ENCODE measurements around the gene P2RX6.

DNA sequence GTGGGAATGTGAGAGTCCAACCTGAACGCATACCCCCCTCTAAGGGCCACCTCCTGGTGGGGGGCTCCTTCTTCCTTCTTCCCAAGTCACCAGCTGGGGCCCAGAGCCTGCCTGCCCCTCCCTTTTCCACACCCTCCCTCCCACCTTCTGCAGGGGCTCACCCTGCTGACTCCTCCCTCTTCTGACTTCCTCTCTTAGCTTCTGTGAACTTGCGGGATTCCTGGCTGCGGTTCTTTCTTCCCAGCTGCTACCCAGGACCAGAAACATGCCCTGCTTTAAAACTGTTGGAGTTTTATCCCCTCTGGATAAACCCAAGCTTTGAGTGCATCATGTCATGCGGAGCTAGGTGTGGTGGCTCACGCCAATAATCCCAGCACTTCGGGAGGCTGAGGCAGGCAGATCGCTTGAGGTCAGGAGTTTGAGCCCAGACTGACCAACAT, 40.9 kb downstream of the P2RX6 start:
- TF ChIP-seq POLR2A (IDR thresholded peaks at IDR 0.05) (no peak), POLR2AphosphoS5 (IDR thresholded peaks at IDR 0.05) (no peak)
- TF ChIP-seq, protein P1, sequence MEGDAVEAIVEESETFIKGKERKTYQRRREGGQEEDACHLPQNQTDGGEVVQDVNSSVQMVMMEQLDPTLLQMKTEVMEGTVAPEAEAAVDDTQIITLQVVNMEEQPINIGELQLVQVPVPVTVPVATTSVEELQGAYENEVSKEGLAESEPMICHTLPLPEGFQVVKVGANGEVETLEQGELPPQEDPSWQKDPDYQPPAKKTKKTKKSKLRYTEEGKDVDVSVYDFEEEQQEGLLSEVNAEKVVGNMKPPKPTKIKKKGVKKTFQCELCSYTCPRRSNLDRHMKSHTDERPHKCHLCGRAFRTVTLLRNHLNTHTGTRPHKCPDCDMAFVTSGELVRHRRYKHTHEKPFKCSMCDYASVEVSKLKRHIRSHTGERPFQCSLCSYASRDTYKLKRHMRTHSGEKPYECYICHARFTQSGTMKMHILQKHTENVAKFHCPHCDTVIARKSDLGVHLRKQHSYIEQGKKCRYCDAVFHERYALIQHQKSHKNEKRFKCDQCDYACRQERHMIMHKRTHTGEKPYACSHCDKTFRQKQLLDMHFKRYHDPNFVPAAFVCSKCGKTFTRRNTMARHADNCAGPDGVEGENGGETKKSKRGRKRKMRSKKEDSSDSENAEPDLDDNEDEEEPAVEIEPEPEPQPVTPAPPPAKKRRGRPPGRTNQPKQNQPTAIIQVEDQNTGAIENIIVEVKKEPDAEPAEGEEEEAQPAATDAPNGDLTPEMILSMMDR (IDR thresholded peaks at IDR 0.05) = no peak
